Activated CD4-positive, alpha-beta T cell treated with anti-CD3 and anti-CD28 coated beads, Interleukin-2, amount 50 U/mL, for 16 hours (primary cell): ENCODE measurements around the gene EP400.

ENCODE experiments used
- DNase-seq: peaks from one replicate; pipeline ENCODE4 v3.0.0-alpha.2; 2020

Gene EP400

DNA sequence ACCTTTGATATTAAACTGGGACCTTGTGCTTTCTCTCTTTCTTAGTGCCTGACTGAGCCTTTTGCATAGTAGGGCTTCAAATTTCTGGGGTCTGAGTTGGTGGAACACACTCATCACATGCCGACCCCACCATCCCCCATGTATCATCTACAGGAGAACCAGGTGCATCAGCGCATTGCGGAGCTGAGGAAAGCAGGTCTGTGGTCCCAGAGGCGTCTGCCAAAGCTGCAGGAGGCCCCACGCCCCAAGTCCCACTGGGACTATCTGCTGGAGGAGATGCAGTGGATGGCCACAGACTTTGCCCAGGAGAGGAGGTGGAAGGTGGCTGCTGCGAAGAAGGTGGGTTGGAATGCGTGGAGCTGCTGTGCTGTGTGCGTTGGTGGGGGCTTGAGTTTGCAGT, 37.8 kb downstream of the EP400 start:
- no peak for DNase-seq

DNA sequence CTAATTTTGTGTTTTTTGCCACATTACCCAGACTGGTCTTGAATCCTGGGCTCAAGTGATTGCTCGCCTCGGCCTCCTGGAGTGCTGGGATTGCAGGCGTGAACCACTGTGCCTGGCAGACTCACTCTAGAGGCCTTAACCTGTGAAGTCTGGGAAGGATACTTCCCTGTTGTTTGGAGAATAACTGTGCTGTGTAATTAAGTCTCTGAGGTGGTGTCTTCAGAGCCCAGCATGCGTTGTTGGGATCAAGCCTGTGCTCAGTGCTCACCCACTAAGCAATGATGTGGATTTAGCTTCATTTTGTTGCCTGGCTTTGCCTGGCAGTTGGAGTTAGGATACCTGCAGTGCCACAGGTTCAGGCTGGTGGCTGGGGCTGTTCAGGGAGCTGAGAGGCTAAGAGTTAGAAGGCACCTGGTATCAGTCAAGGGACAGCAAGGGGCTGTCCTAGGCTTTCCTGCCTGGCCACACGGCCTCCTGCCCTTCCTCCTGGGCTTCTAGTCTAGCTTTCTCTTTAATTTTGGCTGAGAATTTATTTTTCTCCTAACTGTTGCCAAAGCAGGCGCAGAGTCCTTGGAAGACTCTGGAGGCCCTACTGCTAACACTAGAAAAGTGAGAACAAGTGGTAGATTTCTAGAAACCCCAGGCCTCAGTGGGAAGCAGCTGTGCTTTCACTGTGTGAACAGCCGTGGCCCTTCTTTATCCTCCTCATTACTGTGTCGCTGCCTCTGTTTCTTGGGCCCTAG, 38.5 kb downstream of the EP400 start:
- no peak for DNase-seq

DNA sequence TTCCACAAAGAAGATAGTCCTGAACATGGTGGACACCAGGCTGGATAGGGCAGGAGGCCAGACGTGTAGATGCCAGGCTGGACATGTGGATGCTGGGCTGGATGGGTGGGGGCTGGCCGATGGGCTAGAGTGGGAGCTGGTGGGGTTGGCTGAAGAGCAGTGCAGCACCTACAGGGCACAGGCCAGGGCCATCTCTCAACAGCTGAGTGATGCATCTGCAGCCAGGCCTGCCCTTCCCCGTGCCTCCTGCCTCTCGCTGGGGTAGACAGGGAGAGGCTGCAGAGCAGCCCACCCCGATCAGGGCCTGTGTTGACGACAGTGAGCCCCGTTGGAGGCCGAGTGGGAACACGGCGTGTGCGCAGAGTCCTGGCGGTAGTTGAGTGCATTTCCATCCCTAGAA, 39.3 kb downstream of the EP400 start:
- no peak for DNase-seq

DNA sequence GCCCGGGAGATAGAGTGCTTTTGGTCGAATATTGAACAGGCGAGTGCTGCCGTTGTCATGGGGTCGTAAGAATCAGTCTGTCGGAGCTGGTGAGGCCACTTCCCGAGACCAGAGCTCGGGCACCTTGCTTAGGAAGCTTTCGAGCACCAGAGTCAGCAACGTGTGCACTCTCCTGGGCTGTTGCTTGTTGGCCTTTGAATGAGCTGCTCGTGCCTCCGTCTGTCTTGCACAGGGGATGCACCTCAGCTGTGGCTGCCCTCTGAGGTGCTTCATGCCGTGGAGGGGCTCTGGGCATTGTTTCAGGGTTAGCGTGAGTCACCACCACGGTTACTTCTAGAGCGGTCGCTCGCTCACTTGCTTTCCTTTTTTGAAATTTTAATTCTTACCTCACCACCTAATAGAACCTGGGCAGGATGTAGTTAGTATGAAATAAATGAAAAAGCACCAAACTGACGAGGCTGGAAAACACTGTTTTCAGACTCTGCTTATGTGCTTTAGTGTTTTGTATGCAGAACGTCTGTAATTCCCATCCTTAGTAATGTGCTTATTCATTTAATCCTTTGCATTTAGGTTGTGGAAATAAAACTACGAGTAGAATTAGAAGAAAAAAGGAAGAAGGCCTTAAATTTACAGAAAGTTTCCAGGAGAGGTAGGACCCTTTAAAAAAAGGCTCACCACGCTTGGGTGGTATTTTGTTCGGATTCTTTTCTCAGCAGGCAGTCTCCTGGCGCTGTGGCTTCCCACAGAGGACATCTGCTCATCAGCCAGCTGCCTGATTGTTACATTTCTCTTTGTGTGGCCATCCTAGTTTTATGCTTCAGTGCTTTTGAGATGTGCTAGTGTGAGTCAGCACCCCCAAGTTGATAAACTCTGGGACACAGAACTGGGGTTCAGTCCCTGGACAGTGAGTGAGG, 40.6 kb downstream of the EP400 start:
- no peak for DNase-seq

DNA sequence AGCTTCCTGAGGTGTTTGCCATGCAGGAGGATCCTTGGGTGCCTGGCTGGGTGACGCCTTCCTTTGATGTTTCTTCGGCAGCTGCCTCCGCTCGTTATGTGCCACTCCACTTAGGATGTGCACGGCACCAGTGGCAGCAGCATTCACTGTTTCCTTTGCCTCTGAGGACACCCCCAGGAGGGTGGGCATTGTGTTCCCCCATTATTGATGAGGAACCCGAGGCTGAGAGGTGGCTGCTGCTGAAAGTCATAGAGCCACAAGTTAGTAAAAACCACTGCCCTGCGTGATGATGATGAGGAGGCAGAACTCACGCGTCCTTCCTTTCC, 41.2 kb downstream of the EP400 start:
- DNase-seq = no peak

DNA sequence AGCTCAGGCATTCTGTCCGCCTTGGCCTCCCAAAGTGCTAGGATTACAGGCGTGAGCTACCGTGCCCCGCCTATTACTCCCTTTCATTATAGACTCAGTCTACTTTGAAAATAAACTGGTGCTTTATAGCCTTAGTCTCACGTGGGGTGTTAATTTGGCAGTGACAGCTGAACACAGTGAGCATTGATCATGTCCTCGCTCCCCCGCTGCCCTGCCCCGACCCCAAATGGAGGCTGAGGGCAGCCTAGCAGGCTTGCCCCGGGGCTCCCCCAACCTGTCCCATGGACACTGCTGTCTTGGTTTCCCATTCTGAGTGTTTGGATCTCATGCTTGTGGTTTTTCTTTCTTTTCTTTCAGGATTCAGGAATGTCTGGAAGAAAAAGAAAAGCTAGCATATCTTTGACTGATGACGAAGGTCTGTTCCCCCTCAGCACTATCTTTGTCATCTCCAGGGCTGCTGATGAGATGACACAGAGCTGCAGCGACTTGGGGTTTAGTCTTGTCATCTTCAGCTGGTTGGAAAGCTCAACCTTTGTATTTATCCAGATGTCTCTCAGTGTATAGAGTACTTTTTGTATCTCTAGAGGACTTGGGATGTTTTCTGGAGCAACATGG, 42.2 kb downstream of the EP400 start:
- DNase-seq = no peak

DNA sequence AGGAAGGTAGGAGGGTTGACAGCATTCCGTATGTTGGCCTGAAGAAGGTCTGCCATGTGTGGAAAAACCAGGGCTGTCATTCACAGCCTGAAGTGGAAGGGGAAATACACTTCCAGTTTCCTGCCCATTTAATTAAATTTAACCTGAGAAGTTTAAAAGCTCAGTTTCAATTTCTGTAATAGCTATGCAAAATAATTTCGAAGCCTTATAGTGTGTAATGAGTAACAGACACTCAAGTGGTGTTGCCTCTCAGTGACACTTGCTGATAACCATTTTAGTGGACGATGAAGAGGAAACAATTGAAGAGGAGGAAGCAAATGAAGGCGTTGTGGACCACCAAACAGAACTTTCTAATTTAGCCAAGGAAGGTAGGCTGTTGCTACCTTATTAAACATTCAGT, 44.8 kb downstream of the EP400 start:
- no peak for DNase-seq

DNA sequence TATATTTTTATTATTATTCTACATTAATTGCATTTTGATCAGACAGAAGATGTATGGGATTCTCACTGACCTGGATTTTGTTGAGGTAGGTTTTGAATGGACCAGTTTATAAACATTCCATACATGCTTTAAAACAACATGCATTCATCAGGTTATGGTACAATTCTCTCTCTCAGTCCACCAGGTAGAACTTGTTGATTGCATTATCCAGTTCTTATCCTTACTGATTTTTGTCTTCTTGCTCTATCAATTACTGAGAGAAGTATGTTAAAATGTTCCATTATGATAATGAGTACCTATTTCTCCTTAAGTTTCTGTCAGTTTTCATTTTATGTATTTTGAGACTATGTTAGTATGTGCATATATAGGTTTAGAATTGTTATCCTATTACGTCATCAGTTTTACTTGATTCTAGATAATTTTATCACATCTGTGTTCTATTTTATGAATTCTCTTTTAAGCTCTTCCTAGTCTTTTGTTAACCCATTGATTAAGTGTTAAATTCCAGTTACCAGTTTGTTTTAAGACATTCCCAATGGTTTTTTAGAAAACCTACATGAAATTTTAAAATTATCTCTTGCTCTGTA, 50.6 kb downstream of the EP400 start:
- DNase-seq = no peak

DNA sequence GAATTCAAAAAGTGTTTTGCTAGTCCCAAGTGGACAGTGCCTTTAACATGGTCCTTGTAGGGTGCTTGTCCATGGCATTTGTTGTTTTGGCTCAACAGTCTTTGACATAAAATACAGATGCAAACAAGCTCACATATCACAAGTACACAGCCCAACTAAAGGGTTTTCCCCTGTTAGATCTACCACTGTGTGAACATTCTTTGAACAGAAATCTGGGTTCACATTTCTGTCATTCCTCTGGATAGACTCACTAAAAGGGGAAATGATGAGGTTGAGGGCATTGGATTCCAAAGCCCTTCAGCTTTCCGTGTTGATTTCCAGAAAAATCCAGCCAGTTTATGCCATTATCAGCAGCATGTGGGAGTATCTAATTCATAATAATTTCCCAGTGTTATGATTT, 54.1 kb downstream of the EP400 start:
- no peak for DNase-seq

DNA sequence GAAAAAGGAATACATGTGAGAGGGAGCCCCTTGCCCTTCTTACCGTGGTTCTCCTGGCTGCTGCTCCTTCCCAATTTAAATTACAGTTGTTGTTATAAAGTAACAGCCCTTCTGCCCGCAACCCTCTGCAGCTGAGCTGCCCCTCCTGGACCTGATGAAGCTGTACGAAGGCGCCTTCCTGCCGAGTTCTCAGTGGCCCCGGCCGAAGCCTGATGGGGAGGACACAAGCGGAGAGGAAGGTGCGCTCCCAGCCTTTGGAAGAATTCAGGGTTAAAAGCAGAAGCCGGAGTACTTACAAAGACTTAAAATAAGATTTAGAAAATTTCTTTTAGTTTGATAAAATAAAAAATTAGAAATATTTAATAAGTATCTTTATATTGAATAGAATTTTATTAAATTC, 55.2 kb downstream of the EP400 start:
- DNase-seq = no peak

DNA sequence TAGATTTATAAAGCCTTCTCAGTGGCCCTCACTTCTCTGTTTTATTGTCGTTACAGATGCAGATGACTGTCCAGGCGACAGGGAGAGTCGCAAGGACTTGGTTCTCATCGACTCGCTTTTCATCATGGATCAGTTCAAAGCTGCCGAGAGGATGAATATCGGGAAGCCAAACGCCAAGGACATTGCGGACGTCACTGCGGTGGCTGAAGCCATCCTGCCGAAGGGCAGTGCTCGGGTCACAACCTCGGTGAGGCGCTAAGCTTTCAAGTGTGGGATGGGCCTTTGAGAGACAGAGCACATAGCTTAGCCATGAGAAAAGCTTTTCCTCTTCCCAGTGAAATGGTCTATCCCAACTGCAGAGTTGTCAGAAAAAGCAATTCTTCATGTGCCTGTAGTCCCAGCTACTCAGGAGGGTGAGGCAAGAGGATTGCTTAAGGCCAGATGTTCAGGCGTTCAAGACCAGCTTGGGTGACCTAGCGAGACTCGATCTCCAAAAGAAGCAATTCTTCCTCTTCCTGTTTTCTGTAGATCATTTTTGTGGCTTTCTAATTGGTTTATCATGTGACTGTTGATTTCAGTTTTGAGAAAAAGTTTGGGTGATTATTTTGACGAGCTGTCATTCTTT, 56.4 kb downstream of the EP400 start:
- DNase-seq = no peak

DNA sequence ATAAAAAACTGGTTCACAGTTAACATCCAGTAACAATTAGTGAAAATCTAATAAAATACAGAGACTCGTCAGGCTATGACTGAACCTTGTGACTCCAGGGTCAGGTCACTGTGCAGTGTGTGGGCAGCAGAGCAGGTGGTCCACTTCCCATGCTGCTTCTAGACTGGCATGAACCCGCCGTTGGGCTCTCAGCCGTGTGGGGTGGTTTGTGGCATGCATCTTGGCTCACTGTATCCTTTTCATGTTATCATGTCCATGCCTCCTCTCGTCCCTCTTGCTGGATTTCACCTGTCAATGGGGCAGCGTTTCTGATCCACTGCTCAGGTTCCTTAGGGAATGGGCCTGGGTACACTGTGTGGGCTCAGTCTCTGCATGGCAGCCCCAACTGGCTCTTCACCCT, 57.3 kb downstream of the EP400 start:
- DNase-seq = no peak

DNA sequence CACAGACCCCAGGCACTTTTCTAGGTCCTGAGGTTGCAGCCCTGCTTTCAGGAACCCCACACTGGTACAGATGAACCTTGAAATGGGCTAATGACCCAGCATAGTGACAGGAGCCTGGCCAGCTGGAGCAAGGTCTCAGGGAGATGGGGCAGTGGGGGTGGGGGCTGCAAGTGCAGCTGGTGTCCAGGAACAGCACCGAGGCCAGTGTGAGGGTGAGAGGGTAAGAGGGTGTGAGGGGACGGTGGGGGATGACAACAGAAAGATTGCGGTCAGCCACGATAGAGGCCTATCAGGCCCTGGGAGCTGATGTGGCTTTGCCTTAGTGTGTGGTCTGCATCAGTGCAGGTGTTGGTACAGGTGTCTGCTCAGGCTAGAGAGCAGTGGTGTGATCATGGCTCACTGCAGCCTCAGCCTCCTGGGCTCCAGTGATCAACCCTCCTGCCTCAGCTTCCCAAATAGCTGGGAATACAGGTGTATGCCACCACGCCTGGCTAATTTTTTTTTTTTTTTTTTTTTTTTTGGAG, 59.7 kb downstream of the EP400 start:
- no peak for DNase-seq

DNA sequence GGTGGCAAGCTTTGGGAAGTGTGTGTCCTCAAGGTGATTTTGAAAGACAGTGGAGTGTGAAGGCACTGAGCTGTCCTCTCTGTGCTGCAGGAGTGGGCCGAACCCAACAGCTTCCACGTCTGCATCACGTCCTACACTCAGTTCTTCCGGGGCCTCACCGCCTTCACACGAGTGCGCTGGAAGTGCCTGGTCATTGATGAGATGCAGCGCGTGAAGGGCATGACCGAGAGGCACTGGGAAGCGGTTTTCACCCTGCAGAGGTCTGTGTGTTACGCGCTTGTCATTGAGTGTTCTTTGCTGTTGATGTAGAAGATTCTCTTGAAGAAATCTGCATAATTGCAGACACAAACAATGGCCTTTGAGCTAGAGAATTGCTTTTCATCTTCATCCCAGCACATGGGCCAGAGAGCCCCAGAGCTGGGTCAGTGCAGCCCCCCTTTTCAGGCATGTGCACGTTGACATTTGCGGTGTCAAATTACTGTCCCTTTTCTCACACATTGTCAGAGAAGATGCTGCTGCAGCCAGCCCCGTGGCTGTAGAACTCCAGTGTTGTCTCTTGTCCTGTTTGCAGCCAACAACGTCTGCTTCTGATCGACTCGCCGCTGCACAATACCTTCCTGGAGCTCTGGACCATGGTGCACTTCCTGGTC, 63.3 kb downstream of the EP400 start:
- DNase-seq = no peak

DNA sequence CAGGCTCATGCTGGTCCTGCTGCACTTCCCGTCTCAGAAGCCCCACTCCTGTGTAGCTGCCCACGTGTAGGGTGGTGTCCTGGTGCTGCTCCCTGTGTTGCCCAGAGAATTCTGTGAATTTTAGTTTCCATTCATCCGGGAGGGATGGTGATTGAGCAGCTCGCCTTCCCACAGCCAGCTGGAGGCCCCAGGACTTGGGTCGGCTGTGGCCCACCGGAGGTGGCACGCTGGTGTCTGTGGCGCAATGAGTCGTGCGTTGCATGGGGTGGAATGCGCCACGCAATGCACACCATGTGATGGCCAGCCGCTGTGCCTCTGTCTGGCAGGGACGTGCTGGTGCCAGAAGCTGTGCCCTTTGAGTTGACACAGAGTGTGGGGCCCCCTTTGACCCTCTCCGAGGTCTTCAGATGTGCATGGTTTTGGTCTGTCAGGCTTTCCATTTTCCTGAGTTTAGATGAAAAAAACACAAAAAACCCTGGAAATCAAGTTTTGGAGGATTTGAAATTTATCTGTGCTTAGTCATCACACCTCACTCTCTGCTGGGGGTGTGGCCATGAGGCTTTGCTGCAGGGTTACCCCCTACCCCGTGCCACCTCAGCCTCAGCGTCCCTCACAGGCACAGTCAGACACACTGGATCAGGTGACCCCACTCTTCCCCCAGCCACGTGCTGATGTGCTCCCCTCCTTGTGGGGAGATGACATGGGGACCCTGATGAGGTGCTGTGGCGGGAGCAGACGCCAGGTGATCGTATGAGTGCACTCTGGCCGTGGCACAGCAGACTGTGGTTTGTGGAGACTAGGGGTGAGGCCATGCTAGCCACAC, 64.6 kb downstream of the EP400 start:
- no peak for DNase-seq

DNA sequence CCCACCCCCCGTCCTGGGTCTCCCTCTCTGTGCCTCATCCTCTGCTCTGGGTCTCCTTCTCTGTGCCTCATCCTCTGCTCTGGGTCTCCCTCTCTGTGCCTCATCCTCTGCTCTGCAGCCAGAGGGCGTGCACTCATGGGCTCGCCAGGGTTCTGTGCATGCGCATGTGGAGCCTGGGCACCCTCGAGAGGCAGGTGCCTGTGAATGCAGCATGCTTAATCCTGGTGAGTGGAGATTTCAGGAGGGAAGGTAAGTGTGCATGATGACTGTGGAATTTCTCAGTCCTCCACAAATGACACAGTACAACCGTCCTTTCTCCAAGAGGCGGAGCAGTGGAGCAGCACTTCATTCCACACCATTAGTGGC, 65.2 kb downstream of the EP400 start:
- no peak for DNase-seq

DNA sequence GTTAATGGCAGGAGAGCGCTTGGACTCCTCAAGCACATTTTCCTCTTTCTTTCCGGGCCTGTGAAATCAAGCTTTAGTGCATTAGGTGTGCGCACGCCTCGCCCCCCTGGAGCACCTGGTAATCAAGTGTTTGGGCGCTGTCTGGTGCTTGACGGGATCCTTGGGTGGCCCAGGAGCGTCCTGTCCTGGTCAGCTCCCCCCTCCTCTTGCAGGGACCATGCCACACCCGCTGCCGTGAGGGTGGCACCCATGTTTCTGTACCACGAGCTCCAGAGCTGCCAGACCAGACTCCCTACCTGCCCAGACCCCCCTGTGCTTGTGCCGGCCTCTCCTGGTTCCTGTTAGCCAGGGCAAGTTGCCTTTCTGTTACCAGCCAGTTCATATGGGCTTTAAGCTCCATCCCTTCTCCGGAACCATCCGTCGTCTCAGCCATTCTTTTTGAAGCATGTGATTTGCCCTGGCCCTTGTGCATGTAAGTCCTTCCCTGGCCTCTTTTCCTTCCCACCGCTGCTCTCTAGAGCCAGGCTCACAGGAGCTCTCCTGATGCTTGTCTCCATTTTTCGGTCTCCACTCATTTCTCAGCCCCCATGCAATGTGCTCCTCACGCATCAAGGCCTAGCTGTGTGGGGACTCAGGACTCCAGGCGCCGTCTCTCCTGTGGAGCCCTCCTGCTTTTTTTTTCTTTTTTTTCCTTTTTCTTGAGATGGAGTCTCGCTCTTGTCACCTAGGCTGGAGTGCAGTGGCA, 66.1 kb downstream of the EP400 start:
- no peak for DNase-seq

DNA sequence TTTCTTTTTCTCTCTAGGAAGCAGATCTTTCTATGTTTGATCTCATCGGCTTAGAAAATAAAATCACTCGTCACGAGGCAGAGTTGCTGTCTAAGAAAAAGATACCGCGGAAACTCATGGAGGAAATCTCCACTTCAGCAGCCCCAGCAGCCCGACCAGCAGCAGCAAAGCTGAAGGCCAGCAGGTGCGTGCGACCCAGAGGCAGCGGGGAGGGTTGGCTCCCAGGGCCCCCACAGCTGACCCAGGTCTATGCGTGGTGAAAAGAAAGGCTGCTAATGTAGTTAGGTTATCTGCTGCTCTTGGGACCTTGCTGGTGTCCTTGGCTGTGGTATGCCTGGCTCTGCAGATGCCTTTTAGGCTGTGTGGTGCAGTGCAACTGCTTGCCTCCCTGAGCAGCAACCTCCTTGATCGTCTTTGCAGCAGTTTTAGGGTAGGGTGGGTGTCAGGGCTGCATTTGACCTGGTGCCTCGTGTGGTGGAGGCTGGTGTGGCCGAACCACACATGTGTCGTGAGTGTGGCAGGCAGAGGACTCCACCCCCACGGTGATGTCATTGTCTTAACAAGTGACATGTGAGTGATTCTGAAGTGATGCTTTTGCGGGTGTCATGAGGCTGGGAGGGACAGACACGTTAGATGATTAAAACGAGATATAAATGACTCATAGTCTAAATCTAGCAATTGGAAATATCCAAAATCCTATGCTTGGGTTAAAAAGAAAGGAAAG, 68.6 kb downstream of the EP400 start:
- no peak for DNase-seq

DNA sequence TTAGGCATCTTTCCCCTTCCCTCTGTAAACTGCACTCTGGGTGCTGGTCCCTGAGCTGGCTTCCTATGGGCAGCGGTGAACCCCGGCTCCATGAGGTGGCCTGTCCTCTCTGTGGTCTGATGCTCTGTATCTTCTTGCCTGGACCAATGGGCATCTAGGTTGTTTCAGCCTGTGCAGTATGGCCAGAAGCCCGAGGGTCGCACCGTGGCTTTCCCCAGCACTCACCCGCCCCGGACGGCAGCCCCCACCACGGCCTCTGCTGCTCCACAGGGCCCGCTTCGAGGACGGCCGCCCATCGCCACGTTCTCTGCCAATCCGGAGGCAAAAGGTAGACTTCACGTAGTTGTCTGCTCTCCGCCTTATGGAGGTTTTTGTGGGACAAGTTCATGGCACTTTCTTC, 70.1 kb downstream of the EP400 start:
- DNase-seq = no peak

DNA sequence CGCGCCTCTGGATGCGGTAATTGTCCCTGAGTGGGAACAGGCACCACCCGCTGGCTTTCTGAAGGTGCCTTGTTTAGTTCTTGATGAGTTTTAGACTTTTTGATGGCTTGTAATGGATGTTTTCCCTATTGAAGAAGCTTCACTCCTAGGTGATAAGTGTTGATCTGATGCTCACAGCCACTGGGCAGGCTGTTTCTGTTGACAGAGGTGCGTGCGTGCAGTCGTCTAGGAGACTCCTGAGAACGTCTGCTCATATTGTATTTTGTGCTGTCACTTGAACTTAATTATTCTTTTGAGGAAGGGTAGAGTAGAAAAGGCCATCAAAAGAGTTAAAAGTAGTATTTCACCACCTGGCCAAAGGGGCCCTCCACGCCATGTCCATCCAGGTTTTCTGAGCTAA, 70.5 kb downstream of the EP400 start:
- no peak for DNase-seq
